Measurements from ENCODE around the gene LDHD.

The LDHD gene

GRCh38 chr16:75116081-75116910 lies at the start of gene LDHD:
Gene LDHD, minus strand, starts transcription at chr16:75116780. Its CDS starts 60 bp downstream, at chr16:75116720.
- no peaks in the 10 kb centered on the region for H3F3A ChIP-seq (ENCODE audit: control insufficient read depth, insufficient read depth)
- no peak within 1 kb of the TSS for H3K4me2 ChIP-seq (ENCODE audit: low read length)
- H3K9me3 ChIP-seq (ENCODE audit: control insufficient read depth, insufficient read depth, low read length): peaks cover under 1% of the 10 kb centered on the region; the same call in 1 of the 2 replicates
- no peak within 1 kb of the TSS for H3K4me3 ChIP-seq (ENCODE audit: low read length)
- no peak within 1 kb of the TSS for H3K27ac ChIP-seq (ENCODE audit: low read depth, low read length)
- no peaks in the 10 kb centered on the region; the same call in 1 of the 2 replicates for H3K27me3 ChIP-seq (ENCODE audit: control insufficient read depth, low read length)
- TF ChIP-seq EZH2phosphoT487 (IDR thresholded peaks at IDR 0.05; ENCODE audit: borderline replicate concordance, low read length) (no peak), CTCF (IDR thresholded peaks at IDR 0.05; ENCODE audit: low read depth, low read length, poor library complexity, severe bottlenecking) (no peak)
- H3K4me1 ChIP-seq (ENCODE audit: control insufficient read depth, low read length): peaks cover 7% of the 10 kb centered on the region
- no peaks in the 10 kb centered on the region for H4K20me1 ChIP-seq (ENCODE audit: control insufficient read depth, insufficient read depth, low read depth, low read length)
- no peaks in the 10 kb centered on the region for H3K79me2 ChIP-seq (ENCODE audit: control insufficient read depth, low read length)
- H3K36me3 ChIP-seq (ENCODE audit: control insufficient read depth, low read length): no peaks in the 10 kb centered on the region
- H3K9me2 ChIP-seq (replicated peaks; ENCODE audit: control insufficient read depth, low read length): no peaks in the 10 kb centered on the region

DNA sequence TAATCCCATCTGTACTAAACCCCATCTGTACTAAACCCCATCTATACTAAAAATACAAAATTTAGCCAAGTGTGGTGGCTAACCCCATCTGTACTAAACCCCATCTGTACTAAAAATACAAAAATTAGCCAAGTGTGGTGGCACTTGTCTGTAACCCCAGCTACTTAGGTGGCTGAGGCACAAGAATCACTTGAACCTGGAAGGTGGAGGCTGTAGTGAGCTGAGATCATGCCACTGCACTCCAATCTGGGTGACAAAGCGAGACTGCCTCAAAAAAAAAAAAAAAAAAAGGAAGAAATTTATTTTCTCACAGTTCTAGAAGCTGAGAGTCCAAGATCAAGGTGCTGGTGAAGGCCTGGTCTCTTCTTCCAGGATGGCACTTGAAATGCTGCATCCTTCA lies 43.8 kb upstream of the LDHD start:
- Histone ChIP-seq H3K36me3 (ENCODE audit: control insufficient read depth, low read length) (peaks cover 39% of the 10 kb centered on the region), H3K27me3 (ENCODE audit: control insufficient read depth, low read length) (no peaks in the 10 kb centered on the region), H3K9me3 (ENCODE audit: control insufficient read depth, insufficient read depth, low read length) (no peaks in the 10 kb centered on the region; the same call in 1 of the 2 replicates), H3K79me2 (ENCODE audit: control insufficient read depth, low read length) (peaks cover 30% of the 10 kb centered on the region), H3K4me2 (ENCODE audit: low read length) (no peak overlapping the region), H3K27ac (ENCODE audit: low read depth, low read length) (no peak overlapping the region), H3F3A (ENCODE audit: control insufficient read depth, insufficient read depth) (no peaks in the 10 kb centered on the region), H3K4me3 (ENCODE audit: low read length) (no peak overlapping the region), H3K9me2 (replicated peaks; ENCODE audit: control insufficient read depth, low read length) (no peaks in the 10 kb centered on the region), H4K20me1 (ENCODE audit: control insufficient read depth, insufficient read depth, low read depth, low read length) (no peaks in the 10 kb centered on the region), H3K4me1 (ENCODE audit: control insufficient read depth, low read length) (no peaks in the 10 kb centered on the region)
- TF ChIP-seq EZH2phosphoT487 (IDR thresholded peaks at IDR 0.05; ENCODE audit: borderline replicate concordance, low read length): no peak
- TF ChIP-seq CTCF (IDR thresholded peaks at IDR 0.05; ENCODE audit: low read depth, low read length, poor library complexity, severe bottlenecking): no peak

DNA sequence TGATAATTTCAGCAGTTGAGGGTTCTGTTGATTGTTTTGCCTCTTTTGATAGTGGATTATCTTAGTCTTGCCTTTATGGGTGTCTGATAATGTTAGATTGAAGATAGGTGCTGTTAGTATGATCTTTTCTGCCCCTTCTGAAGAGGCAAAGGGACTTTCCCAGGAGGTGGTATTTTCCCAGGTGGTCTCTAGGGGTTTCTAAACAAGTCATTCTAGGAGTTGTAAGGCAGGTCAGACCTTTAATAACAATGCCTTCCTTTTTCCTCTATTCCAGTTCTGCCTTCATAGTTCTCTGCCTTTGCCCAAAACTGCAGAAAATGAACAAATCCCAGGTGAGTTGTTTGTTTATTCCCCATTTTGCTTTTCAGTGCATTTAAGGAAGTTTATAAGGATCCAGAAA lies 36.1 kb upstream of the LDHD start:
- Histone ChIP-seq H3K9me2 (replicated peaks; ENCODE audit: control insufficient read depth, low read length) (no peaks in the 10 kb centered on the region), H3K4me3 (ENCODE audit: low read length) (no peak overlapping the region), H3K4me1 (ENCODE audit: control insufficient read depth, low read length) (peaks cover 6% of the 10 kb centered on the region), H3K9me3 (ENCODE audit: control insufficient read depth, insufficient read depth, low read length) (peaks cover 26% of the 10 kb centered on the region), H3K27ac (ENCODE audit: low read depth, low read length) (no peak overlapping the region), H3F3A (ENCODE audit: control insufficient read depth, insufficient read depth) (no peaks in the 10 kb centered on the region), H3K4me2 (ENCODE audit: low read length) (no peak overlapping the region), H3K79me2 (ENCODE audit: control insufficient read depth, low read length) (peaks cover 62% of the 10 kb centered on the region), H3K36me3 (ENCODE audit: control insufficient read depth, low read length) (peaks cover 51% of the 10 kb centered on the region), H3K27me3 (ENCODE audit: control insufficient read depth, low read length) (no peaks in the 10 kb centered on the region), H4K20me1 (ENCODE audit: control insufficient read depth, insufficient read depth, low read depth, low read length) (no peaks in the 10 kb centered on the region)
- TF ChIP-seq CTCF (IDR thresholded peaks at IDR 0.05; ENCODE audit: low read depth, low read length, poor library complexity, severe bottlenecking): no peak
- no peak for TF ChIP-seq EZH2phosphoT487 (IDR thresholded peaks at IDR 0.05; ENCODE audit: borderline replicate concordance, low read length)
